Panc1 (cell line): ENCODE measurements around the gene GRID1. TPM values are rescaled to one million over a fixed set of nuclear protein-coding genes. Genes with fewer than 3 reads are reported as not detected.

Source experiments
- ATAC-seq: fragments of 200-7000 bp; cut with Tn5 transposase; 2 replicates; pipeline ENCODE4 v1.9.1; 2020; ENCODE audit warnings: mild to moderate bottlenecking, moderate library complexity
- BruUV-seq: library from RNA; stranded (reverse); fragments of 400-500 nt; replicated peaks from 2 replicates; lab custom pipeline; 2021; lab: Mats Ljungman, UMichigan
- CTCF ChIA-PET: fragments of 300-600 bp; sonication (Branson Sonifier 250); formaldehyde crosslinking; loops from one replicate; lab custom pipeline; 2022; ENCODE audit warnings: antibody characterized with exemption; lab: Charles Lee
- POLR2A ChIA-PET: fragments of 300-600 bp; sonication (Branson Sonifier 250); formaldehyde crosslinking; loops from one replicate; lab custom pipeline; 2022; ENCODE audit warnings: antibody characterized with exemption; lab: Charles Lee
- DNase-seq: peaks from one replicate; pipeline ENCODE4 v3.0.0-alpha.2; 2010; ENCODE audit warnings: low read depth, low spot score
- H3K27ac ChIP-seq: 2 replicates; pipeline ENCODE4 v1.5.1; 2011; ENCODE audit warnings: mild to moderate bottlenecking, low read length, inconsistent platforms
- H3K27me3 ChIP-seq: fragments of 200-500 bp; sonication (Bioruptor generic); 2 replicates; pipeline ENCODE4 v1.6.0; 2014; ENCODE audit warnings: low read length, inconsistent platforms; ENCODE audit not compliant: control insufficient read depth, insufficient read depth
- H3K36me3 ChIP-seq: fragments of 200-500 bp; sonication (Bioruptor generic); 2 replicates; pipeline ENCODE4 v1.5.1; 2014; ENCODE audit warnings: inconsistent platforms, mild to moderate bottlenecking, low read length, moderate library complexity; ENCODE audit not compliant: control insufficient read depth, insufficient read depth
- H3K4me1 ChIP-seq: 2 replicates; pipeline ENCODE4 v1.5.1; 2011; ENCODE audit warnings: inconsistent platforms, mild to moderate bottlenecking, low read length, moderate library complexity; ENCODE audit not compliant: control insufficient read depth, insufficient read depth
- H3K4me3 ChIP-seq, 2 experiments: 2 replicates each; pipeline ENCODE4 v1.5.1; 2011 to 2012; ENCODE audit warnings: low read depth in 2 of 2, low read length in 2 of 2, mild to moderate bottlenecking in 2 of 2, inconsistent platforms in 1 of 2, moderate library complexity in 1 of 2
- H3K9me3 ChIP-seq: fragments of 200-500 bp; sonication (Bioruptor generic); 2 replicates; pipeline ENCODE4 v1.5.1; 2014; ENCODE audit warnings: low read depth, mild to moderate bottlenecking, inconsistent platforms, low read length, moderate library complexity; ENCODE audit not compliant: control insufficient read depth, insufficient read depth
- CTCF ChIP-seq: fragments of 450-650 bp; IDR thresholded peaks from 2 replicates; pipeline ENCODE4 v1.5.1; 2017; ENCODE audit warnings: mild to moderate bottlenecking
- POLR2AphosphoS5 ChIP-seq: IDR thresholded peaks from 2 replicates; pipeline ENCODE4 v1.6.1; 2012; ENCODE audit warnings: mild to moderate bottlenecking, low read depth, low read length, moderate library complexity
- REST ChIP-seq, 2 experiments: IDR thresholded peaks; 2 replicates each; pipeline ENCODE4 v1.6.1; 2011 to 2012; ENCODE audit warnings: low read depth in 2 of 2, control low read depth in 1 of 2, low read length in 1 of 2, mild to moderate bottlenecking in 1 of 2, moderate library complexity in 1 of 2; ENCODE audit not compliant: insufficient read depth in 1 of 2
- SIN3A ChIP-seq: IDR thresholded peaks from 2 replicates; pipeline ENCODE4 v1.6.1; 2012; ENCODE audit warnings: low read depth, mild to moderate bottlenecking, low read length, moderate library complexity, borderline replicate concordance; ENCODE audit not compliant: insufficient read depth
- TCF7L2 ChIP-seq: IDR thresholded peaks from 2 replicates; pipeline ENCODE4 v1.6.1; 2011; ENCODE audit warnings: mild to moderate bottlenecking, low read depth, low read length, inconsistent platforms
- in situ Hi-C: cut with HindIII; loops from 2 replicates; pipeline ENCODE4 v1.10.0; 2016; ENCODE audit warnings: low sequenced_read_pairs, low pct_unique_long_range_greater_than_20kb
- intact Hi-C: fragments of 100-400 bp; cut with micrococcal nuclease; formaldehyde crosslinking; loops from one replicate; pipeline ENCODE4 v1.10.0; 2022; ENCODE audit not compliant: unreplicated experiment
- total RNA-seq: library from RNA; stranded (reverse); gene quantifications from one replicate; pipeline ENCODE4 v1.2.1, GENCODE V29; 2021; ENCODE audit not compliant: unreplicated experiment

GRID1 gene
- total RNA-seq, 1 experiment from 2014 or later, result 2.3 TPM

- ChIA-PET CTCF (no interaction called here), POLR2A (no interaction called here)
- intact Hi-C loops (no loop called here), in situ Hi-C loops (no loop called here)
- no peaks in the 10 kb centered on the region for H3K36me3 ChIP-seq
- ATAC-seq, result no peak
- TF ChIP-seq POLR2AphosphoS5, result no peak
- TF ChIP-seq CTCF, result no peak
- no peak for TF ChIP-seq TCF7L2
- TF ChIP-seq SIN3A, result no peak
- TF ChIP-seq REST (IDR thresholded peaks at IDR 0.05; ENCODE audit: insufficient read depth in 1 of 2, low read depth in 2 of 2, low read length in 1 of 2), result no peak
- no peaks in the 10 kb centered on the region for H3K9me3 ChIP-seq
- no peak overlapping the region for H3K4me3 ChIP-seq
- no peaks in the 10 kb centered on the region for H3K4me1 ChIP-seq
- no peaks in the 10 kb centered on the region for H3K27me3 ChIP-seq
- no peak overlapping the region for H3K27ac ChIP-seq
- BruUV-seq, result no TSS peak
- DNase-seq, result no peak
Observed at GRCh38 chr10:86106616-86107015, 260.0 kb downstream of the GRID1 start.

- Histone ChIP-seq H3K36me3 (no peaks in the 10 kb centered on the region), H3K27me3 (no peaks in the 10 kb centered on the region), H3K4me1 (no peaks in the 10 kb centered on the region), H3K27ac (no peak overlapping the region), H3K4me3 (no peak overlapping the region), H3K9me3 (no peaks in the 10 kb centered on the region)
- ChIA-PET CTCF (no interaction called here), POLR2A (no interaction called here)
- DNase-seq, result no peak
- no TSS peak for BruUV-seq
- no peak for ATAC-seq
- intact Hi-C loops, result no loop called here
- TF ChIP-seq TCF7L2 (no peak), POLR2AphosphoS5 (no peak), REST (IDR thresholded peaks at IDR 0.05; ENCODE audit: insufficient read depth in 1 of 2, low read depth in 2 of 2, low read length in 1 of 2) (no peak), SIN3A (no peak), CTCF (no peak)
- in situ Hi-C loops, result no loop called here
Observed at GRCh38 chr10:86105640-86106039, 261.0 kb downstream of the GRID1 start.
